Measurements from ENCODE around the gene ATP2C1.
A peak's percentile ranks its signal among the peaks of the same experiment; 100 is the strongest.

ATP2C1 gene

DNA sequence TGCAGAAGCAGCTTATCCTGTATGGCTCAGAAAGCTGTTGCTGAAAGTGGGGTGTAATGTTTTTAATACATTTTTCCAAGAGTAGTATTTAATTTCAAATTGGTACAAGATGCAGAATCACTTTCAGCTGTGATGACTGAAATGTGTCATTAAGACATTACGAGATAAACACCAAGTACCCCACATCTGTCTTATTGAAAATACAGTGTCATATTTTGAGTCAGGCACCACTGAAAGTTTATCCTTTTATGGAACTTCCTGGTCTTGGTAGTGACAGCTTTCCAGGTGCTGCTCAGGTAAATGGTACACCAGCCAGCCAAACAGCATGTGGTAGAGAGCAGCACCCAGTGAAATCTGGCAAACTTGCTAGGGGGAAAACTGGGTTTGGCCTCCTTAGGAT, 115.8 kb downstream of the ATP2C1 start:
- Histone ChIP-seq H3K36me3 (ENCODE audit: low read length) (peaks cover 14% of the 10 kb centered on the region), H2AFZ (ENCODE audit: low read depth, low read length, severe bottlenecking) (no peak overlapping the region), H3F3A (ENCODE audit: insufficient read depth) (no peaks in the 10 kb centered on the region), H3K27me3 (ENCODE audit: low read length) (no peaks in the 10 kb centered on the region), H3K4me2 (ENCODE audit: low read depth, low read length, poor library complexity, severe bottlenecking) (no peak overlapping the region), H3K9me3 (ENCODE audit: insufficient read depth, low read length) (no peaks in the 10 kb centered on the region), H4K20me1 (ENCODE audit: low read depth, low read length) (no peaks in the 10 kb centered on the region), H3K9ac (ENCODE audit: low read length) (no peak overlapping the region), H3K79me2 (ENCODE audit: insufficient read depth, low read length) (no peaks in the 10 kb centered on the region), H3K27ac (ENCODE audit: low read depth, low read length) (no peak overlapping the region), H3K4me3 (ENCODE audit: insufficient read depth, low read length, poor library complexity, severe bottlenecking) (no peak overlapping the region), H3K9me2 (replicated peaks; ENCODE audit: insufficient read depth, low read length) (no peaks in the 10 kb centered on the region)
- TF ChIP-seq EZH2phosphoT487 (conservative IDR thresholded peaks at IDR 0.05; ENCODE audit: low read length): no peak

DNA sequence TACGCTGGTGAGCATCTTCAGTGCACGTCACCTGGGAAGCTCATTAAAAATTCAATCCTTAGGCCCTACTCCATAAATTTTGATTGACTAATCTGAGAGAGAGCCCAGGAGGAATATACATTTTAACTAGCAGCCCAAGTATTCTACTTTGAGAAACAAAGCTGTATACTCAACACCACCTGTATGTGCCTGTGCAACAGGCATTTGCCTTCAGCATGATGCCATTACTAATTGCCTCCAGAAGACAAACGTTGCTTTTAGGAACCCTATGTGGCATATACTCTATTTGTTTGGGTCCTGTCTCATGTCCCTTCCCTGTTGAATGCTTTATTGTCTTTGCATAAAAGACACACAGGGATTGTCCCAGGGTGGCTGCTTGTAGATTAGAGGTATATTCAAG, 125.1 kb downstream of the ATP2C1 start:
- no peak for TF ChIP-seq EZH2phosphoT487 (conservative IDR thresholded peaks at IDR 0.05; ENCODE audit: low read length)
- TF ChIP-seq, protein P1, sequence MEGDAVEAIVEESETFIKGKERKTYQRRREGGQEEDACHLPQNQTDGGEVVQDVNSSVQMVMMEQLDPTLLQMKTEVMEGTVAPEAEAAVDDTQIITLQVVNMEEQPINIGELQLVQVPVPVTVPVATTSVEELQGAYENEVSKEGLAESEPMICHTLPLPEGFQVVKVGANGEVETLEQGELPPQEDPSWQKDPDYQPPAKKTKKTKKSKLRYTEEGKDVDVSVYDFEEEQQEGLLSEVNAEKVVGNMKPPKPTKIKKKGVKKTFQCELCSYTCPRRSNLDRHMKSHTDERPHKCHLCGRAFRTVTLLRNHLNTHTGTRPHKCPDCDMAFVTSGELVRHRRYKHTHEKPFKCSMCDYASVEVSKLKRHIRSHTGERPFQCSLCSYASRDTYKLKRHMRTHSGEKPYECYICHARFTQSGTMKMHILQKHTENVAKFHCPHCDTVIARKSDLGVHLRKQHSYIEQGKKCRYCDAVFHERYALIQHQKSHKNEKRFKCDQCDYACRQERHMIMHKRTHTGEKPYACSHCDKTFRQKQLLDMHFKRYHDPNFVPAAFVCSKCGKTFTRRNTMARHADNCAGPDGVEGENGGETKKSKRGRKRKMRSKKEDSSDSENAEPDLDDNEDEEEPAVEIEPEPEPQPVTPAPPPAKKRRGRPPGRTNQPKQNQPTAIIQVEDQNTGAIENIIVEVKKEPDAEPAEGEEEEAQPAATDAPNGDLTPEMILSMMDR (IDR thresholded peaks at IDR 0.05; ENCODE audit: insufficient read depth, low read length, poor library complexity, severe bottlenecking): no peak
- Histone ChIP-seq H3K27me3 (ENCODE audit: low read length) (no peaks in the 10 kb centered on the region), H3K79me2 (ENCODE audit: insufficient read depth, low read length) (peaks cover 27% of the 10 kb centered on the region), H3K9me2 (replicated peaks; ENCODE audit: insufficient read depth, low read length) (no peaks in the 10 kb centered on the region), H3K9ac (ENCODE audit: low read length) (no peak overlapping the region), H3K36me3 (ENCODE audit: low read length) (peaks cover 18% of the 10 kb centered on the region; the same call in 1 of the 2 replicates), H3K4me3 (ENCODE audit: insufficient read depth, low read length, poor library complexity, severe bottlenecking) (no peak overlapping the region), H2AFZ (ENCODE audit: low read depth, low read length, severe bottlenecking) (no peak overlapping the region), H3K4me2 (ENCODE audit: low read depth, low read length, poor library complexity, severe bottlenecking) (no peak overlapping the region), H4K20me1 (ENCODE audit: low read depth, low read length) (no peaks in the 10 kb centered on the region), H3K9me3 (ENCODE audit: insufficient read depth, low read length) (no peaks in the 10 kb centered on the region), H3K27ac (ENCODE audit: low read depth, low read length) (no peak overlapping the region), H3F3A (ENCODE audit: insufficient read depth) (no peaks in the 10 kb centered on the region; the same call in 1 of the 2 replicates)

DNA sequence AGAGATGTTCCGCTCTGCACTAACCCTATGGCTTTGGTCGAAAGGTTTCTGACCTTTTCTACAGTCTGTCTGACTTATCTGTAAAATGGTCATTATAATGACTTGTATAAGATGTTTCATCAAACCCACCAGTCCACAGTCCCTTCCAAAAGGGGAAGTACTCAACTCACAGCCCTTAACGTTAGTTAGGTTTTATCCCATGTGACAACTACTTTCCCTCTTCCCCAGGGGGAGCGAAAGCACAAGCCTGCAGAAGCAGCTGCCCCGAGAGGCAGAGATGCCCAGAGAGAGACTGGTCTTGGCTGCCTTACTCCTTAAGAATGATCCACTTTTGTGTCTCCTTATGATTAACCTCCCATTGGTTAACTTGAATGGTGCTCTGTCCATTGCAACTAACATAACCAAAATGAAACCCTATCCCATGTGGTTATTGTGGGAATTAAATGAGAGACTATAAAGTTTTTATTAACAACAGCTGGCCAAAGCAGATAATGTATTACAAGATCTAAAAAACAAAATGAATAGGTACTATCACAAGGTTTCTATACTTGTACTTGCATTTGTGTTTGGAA, 126.3 kb downstream of the ATP2C1 start:
- Histone ChIP-seq H3K4me2 (ENCODE audit: low read depth, low read length, poor library complexity, severe bottlenecking) (peak overlapping the region; percentile 36), H3K36me3 (ENCODE audit: low read length) (peaks cover 12% of the 10 kb centered on the region; the same call in 1 of the 2 replicates), H3K27me3 (ENCODE audit: low read length) (no peaks in the 10 kb centered on the region), H3K27ac (ENCODE audit: low read depth, low read length) (no peak overlapping the region), H3K9me2 (replicated peaks; ENCODE audit: insufficient read depth, low read length) (no peaks in the 10 kb centered on the region), H3F3A (ENCODE audit: insufficient read depth) (no peaks in the 10 kb centered on the region; the same call in 1 of the 2 replicates), H3K79me2 (ENCODE audit: insufficient read depth, low read length) (peaks cover 32% of the 10 kb centered on the region), H3K4me3 (ENCODE audit: insufficient read depth, low read length, poor library complexity, severe bottlenecking) (no peak overlapping the region), H2AFZ (ENCODE audit: low read depth, low read length, severe bottlenecking) (no peak overlapping the region), H3K9ac (ENCODE audit: low read length) (no peak overlapping the region), H3K9me3 (ENCODE audit: insufficient read depth, low read length) (no peaks in the 10 kb centered on the region), H4K20me1 (ENCODE audit: low read depth, low read length) (no peaks in the 10 kb centered on the region)
- TF ChIP-seq, protein P1 (IDR thresholded peaks at IDR 0.05; ENCODE audit: insufficient read depth, low read length, poor library complexity, severe bottlenecking): no peak
- TF ChIP-seq EZH2phosphoT487 (conservative IDR thresholded peaks at IDR 0.05; ENCODE audit: low read length): no peak

DNA sequence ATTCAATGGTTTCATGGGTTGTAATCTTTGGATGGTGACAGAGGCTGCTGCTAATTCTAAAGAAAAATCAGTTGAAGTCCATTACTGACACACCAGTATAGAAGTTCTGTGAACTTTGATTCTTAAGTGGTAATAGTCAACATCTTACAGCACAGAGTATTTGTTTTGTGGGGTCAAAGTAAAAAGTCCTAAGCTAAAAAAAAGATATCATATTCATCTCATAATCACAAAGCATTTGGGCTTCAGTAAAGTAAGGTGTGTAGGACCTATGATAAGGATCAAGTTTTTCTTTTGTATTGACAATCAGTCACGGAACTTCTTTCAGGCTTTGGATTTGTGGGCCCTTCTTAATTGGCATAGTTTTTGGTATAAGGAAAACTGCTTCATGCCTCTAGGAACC, 131.7 kb downstream of the ATP2C1 start:
- H2AFZ ChIP-seq (ENCODE audit: low read depth, low read length, severe bottlenecking): peak overlapping the region; percentile 99
- H3K4me3 ChIP-seq (ENCODE audit: insufficient read depth, low read length, poor library complexity, severe bottlenecking): peak overlapping the region; percentile 95

More for the DNA sequence above, 131.7 kb downstream of the ATP2C1 start:
- Histone ChIP-seq H3K9ac (ENCODE audit: low read length) (peak overlapping the region; percentile 94), H3K9me3 (ENCODE audit: insufficient read depth, low read length) (no peaks in the 10 kb centered on the region), H4K20me1 (ENCODE audit: low read depth, low read length) (no peaks in the 10 kb centered on the region), H3K27me3 (ENCODE audit: low read length) (no peaks in the 10 kb centered on the region), H3F3A (ENCODE audit: insufficient read depth) (no peaks in the 10 kb centered on the region), H3K27ac (ENCODE audit: low read depth, low read length) (0 out of 2 replicates have a peak overlapping the region, but pooled peaks have one; percentile 75), H3K4me2 (ENCODE audit: low read depth, low read length, poor library complexity, severe bottlenecking) (peak overlapping the region; percentile 99), H3K9me2 (replicated peaks; ENCODE audit: insufficient read depth, low read length) (no peaks in the 10 kb centered on the region), H3K79me2 (ENCODE audit: insufficient read depth, low read length) (peaks cover 38% of the 10 kb centered on the region), H3K36me3 (ENCODE audit: low read length) (peaks cover 5% of the 10 kb centered on the region; the same call in 1 of the 2 replicates)
- TF ChIP-seq EZH2phosphoT487 (conservative IDR thresholded peaks at IDR 0.05; ENCODE audit: low read length): no peak
- TF ChIP-seq, protein P1 (IDR thresholded peaks at IDR 0.05; ENCODE audit: insufficient read depth, low read length, poor library complexity, severe bottlenecking): no peak

Measured in SU-DHL-6 (cell line).